Ureter (tissue), 1 donor: ENCODE data around the gene DCN. TPM values are rescaled to one million over a fixed set of nuclear protein-coding genes. Genes with fewer than 3 reads are reported as not detected.

Source experiments
- DNase-seq: peaks from one replicate; pipeline ENCODE4 v3.0.0-alpha.2; 2020; ENCODE audit warnings: low spot score
- total RNA-seq: library from RNA; stranded (reverse); gene quantifications from one replicate; pipeline ENCODE4 v1.2.4, GENCODE V29; 2023
- donor health status: DM: yes; HTN: yes; CAD: no.

DCN gene
- total RNA-seq, 1 donor from 2014 or later = 540 TPM

GRCh38 chr12:91100906-91101305 is 81.7 kb downstream of the DCN start:
- no peak for DNase-seq

DNA sequence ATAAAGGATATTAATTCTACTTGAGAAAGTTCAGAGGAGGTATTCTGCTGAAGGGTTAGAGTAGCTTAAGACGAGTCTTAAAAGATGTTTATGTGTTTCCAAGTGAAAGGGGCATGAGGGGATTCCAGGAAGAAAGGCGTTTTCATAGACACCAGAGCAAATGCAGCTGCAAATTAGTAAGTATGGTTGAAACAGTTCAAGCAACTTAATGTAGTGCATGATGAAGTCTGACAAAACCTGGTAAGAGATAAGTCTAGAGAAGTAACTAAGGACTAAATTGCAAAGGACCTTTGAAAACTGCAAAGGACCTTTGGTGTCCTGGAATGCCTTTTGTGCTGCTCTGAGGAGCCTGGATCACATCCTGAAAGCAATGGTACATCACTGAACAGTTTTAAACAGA is 82.8 kb downstream of the DCN start:
- no peak for DNase-seq

- no peak for DNase-seq
Observed at GRCh38 chr12:91099341-91099740, 83.3 kb downstream of the DCN start.

GRCh38 chr12:91098941-91099340 is 83.7 kb downstream of the DCN start:
- no peak for DNase-seq

GRCh38 chr12:91098461-91098860 is 84.2 kb downstream of the DCN start:
- no peak for DNase-seq

DNA sequence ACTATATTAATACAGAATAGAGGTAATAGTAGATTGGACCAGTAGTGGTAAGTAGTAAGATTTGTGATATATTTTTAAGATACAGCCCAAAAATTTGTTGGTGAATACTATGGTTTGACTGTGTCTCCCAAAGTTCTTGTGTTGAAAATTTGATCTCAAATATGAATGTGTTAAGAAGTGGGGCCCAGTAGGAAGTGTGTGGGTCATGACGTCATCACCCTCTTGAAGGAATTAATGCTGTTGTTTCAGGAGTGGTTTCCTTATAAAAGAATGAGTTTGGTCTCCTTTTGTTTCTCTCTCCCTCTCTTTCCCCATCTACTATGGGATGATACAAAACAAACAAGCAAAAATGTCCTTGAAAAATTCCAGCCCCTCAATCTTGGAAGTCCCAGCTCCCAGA is 87.7 kb downstream of the DCN start:
- DNase-seq = no peak

DNA sequence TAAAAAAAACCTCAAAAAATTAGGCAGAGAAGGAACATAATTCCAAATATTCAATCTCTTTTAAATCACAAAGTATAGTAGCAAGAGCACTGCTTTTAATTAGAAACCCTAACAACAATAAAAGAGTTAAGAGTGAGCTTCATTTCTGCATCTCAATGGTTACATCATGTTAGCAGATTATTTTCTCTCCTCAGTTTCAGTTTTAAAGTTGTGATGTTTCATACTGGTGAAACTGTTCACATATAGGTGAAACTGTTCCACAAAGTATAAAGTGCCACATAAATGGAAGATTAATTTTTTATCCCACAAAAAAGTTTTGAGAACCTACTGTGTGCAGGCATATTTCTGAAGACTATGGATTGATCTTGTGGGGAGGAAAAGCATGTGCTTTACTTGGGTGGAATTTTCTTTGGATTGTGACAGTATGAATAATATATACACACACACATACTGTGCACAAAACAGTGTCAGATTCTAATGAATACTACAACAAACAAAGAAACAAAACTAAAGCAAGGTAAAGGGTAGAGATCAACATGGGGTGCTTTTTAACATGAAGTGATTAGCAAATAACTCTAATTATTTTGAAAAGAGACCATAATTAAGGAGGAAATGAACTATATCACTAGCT is 88.5 kb downstream of the DCN start:
- no peak for DNase-seq

DNA sequence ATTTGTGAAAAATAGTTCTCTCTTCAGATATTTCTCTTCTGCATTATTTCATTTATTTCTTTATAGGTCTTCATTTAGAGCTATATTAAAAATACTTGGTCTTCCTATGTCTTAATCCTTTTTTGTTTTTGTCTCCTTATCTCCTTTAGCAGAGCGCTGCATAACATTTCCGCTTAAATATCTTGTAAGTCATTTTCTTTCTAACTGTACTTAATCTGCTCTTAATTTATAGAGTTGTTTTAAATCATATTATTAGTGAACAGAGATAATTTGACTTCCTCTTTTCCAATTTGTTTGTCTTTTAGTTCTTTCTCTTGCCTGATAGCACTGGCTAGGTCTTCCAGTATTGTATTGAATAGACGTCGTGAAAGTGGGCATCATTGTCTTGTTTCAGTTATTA is 89.3 kb downstream of the DCN start:
- DNase-seq = no peak

DNA sequence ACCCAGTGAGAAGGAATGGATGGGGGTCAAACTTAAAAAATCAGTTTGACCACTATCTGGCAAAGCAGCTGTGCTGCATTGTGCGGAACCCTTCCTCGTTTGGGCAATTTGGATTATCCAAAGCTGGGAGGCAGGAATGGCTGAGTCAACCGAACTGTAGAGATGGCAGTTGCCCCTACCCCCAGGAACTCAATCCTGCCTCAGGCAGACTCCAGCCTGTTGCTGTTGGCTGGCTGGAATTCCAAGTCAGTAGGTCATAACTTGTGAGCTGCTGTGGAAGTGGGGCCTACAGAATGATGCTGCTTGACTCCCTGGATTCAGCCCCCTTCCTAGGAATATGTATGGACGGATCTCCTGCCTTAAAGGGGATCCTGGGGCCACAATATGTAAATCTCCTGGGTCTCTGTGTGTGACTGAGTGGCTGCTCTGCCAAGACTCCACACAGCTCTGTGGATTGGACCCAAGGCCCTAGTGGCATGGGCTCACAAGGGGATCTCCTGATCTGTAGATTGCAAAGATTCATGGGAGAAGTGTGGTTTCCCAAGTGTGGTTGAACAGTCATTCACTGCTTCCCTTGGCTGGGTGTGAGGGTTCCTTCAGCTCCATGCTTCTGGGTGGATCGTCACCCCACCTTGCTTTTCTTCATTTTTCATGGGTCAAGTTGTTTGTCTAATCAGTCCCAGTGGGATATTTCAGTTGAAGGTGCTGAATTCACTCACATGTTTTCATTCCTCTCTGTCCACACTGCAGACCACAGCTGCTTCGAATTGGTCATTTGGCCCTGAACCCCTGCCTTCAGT is 90.5 kb downstream of the DCN start:
- no peak for DNase-seq

Other genes starting within 250 kb of the DCN start
- gene CCER1, start 227.6 kb downstream of the DCN start, total RNA-seq = not detected
- not detected for gene EPYC, start 177.8 kb downstream of the DCN start, total RNA-seq
- gene KERA, start 124.8 kb downstream of the DCN start, total RNA-seq = not detected
- 104 TPM for gene LUM, start 71.3 kb downstream of the DCN start, total RNA-seq